ENCODE data around the gene RAP2C.

RAP2C gene

DNA sequence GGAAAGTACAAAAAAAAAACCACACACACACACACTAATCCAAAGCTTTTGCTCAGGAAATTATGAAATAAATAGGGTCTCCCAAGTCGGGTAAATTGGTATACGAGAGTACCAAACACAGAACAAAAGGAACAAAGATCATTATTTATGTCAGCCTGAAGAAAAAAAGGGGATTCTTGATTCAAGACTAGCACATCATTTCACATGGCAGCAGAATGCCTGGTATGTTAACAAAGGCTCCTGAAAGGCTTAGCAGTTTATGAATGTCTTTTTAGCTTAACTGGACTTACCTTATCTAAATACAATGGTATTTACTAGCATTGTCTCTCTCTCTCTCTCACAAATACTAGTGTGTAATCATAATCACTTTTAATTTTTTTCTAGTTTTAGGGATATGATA lies 11.3 kb downstream of the RAP2C start:
- no peak overlapping the region for H3K4me3 ChIP-seq (replicated peaks; ENCODE audit: low read depth, low read length)
- no peak for DNase-seq (ENCODE audit: extremely low read depth, low read depth)
- TF ChIP-seq, protein P1, sequence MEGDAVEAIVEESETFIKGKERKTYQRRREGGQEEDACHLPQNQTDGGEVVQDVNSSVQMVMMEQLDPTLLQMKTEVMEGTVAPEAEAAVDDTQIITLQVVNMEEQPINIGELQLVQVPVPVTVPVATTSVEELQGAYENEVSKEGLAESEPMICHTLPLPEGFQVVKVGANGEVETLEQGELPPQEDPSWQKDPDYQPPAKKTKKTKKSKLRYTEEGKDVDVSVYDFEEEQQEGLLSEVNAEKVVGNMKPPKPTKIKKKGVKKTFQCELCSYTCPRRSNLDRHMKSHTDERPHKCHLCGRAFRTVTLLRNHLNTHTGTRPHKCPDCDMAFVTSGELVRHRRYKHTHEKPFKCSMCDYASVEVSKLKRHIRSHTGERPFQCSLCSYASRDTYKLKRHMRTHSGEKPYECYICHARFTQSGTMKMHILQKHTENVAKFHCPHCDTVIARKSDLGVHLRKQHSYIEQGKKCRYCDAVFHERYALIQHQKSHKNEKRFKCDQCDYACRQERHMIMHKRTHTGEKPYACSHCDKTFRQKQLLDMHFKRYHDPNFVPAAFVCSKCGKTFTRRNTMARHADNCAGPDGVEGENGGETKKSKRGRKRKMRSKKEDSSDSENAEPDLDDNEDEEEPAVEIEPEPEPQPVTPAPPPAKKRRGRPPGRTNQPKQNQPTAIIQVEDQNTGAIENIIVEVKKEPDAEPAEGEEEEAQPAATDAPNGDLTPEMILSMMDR (IDR thresholded peaks at IDR 0.05; ENCODE audit: low read depth, low read length, missing control alignments), result no peak

DNA sequence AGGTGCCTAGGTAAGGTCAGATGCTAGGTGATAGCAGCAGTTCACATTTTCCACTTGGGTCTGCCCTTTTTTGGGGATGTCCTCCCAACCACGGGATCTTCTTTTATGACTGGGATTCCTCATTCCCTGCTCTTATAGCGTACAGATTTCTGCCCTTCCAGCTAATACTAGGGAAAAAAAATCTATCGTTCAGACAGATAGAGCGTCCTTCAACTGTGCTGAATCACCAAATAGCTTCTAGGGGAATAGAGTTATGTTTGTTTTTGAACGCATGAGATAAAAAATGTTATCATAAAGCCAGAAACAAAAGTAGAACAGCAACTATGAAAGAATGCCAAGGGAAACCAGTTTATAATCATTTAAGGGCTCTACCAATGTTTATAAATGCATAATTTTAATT lies 13.0 kb downstream of the RAP2C start:
- H3K4me3 ChIP-seq (replicated peaks; ENCODE audit: low read depth, low read length), result no peak overlapping the region
- no peak for DNase-seq (ENCODE audit: extremely low read depth, low read depth)
- TF ChIP-seq, protein P1 (IDR thresholded peaks at IDR 0.05; ENCODE audit: low read depth, low read length, missing control alignments), result no peak

DNA sequence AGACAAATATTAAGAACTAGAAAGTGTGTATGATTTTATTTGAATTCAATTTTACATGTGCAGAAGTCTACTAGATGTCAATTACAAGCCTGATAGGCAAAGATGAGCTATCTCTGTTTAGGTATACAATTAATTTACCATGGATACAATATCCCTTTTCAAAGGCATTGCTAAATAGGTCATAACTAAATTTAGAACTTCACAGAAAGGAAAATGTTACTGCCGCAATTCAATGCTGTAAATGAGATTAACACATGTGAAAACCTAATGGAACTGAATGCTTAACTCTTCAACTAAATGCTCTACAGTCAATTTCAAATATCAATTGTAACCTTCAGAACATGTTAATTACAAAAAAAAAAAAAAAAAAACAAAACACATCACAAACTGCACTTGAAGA lies 14.6 kb downstream of the RAP2C start:
- H3K4me3 ChIP-seq (replicated peaks; ENCODE audit: low read depth, low read length), result no peak overlapping the region
- TF ChIP-seq, protein P1 (IDR thresholded peaks at IDR 0.05; ENCODE audit: low read depth, low read length, missing control alignments), result no peak

DNA sequence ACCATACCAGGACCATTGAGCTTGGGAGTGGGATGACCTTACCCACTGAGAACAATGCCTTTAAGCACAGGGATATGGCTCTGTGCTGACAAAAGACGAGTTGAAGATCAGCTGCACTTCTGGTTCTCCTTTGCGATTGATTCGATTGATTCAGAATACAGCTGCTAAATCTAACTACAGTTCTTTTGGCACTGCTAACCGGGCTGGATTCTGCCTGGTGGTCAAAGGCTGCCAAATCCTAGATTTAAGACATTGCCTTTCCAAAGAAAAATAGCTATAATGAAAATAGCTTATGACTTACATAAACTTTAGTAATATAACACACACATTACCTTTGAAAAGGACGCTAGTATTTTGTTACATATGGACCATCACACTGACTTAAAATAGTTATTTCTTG lies 18.3 kb downstream of the RAP2C start:
- H3K4me3 ChIP-seq (replicated peaks; ENCODE audit: low read depth, low read length), result no peak overlapping the region
- DNase-seq (ENCODE audit: extremely low read depth, low read depth), result no peak
- TF ChIP-seq, protein P1 (IDR thresholded peaks at IDR 0.05; ENCODE audit: low read depth, low read length, missing control alignments), result no peak

More for the DNA sequence above, 14.6 kb downstream of the RAP2C start:
- no peak for DNase-seq (ENCODE audit: extremely low read depth, low read depth)

DNA sequence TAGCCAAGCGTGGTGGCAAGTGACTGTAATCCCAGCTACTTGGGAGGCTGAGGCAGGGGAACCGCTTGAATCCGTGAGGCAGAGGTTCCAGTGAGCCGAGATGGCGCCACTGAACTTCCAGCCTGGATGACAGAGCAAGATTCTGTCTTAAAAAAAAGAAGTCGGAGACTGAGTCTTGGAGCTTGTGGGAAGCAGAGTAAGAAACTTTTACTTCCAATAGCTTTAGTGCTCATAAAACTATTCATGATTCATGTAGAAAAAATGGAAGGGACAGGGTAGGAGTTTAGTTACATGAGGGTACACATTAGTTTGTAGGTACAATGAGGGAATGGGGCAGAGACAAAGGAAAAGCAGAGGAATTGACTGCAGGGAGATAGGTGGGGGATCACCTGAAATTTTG lies 19.3 kb downstream of the RAP2C start:
- TF ChIP-seq, protein P1 (IDR thresholded peaks at IDR 0.05; ENCODE audit: low read depth, low read length, missing control alignments), result no peak
- no peak for DNase-seq (ENCODE audit: extremely low read depth, low read depth)
- no peak overlapping the region for H3K4me3 ChIP-seq (replicated peaks; ENCODE audit: low read depth, low read length)

DNA sequence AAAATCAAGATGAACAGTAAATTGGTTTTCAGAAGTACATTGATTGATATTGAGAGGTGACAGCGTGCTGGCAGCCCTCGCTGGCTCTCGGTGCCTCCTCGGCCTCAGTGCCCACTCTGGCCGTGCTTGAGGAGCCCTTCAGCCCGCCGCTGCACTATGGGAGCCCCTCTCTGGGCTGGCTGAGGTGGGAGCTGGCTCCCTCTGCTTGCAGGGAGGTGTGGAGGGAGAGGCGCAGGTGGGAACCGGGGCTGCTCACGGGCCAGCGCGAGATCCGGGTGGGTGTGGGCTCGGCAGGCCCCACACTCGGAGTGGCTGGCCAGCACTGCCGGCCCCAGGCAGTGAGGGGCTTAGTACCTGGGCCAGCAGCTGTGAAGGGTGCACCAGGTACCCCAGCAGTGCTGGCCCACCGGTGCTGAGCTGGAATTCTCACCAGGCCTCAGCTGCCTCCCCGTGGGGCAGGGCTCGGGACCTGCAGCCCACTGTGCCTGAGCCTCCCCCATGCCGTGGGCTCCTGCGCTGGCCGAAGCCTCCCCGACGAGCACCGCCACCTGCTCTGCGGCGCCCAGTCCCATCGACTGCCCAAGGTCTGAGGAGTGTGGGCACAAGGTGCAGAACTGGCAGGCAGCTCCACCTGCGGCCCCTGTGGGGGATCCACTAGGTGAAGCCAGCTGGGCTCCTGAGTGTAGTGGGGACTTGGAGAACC lies 25.2 kb downstream of the RAP2C start:
- no peak overlapping the region for H3K4me3 ChIP-seq (replicated peaks; ENCODE audit: low read depth, low read length)
- TF ChIP-seq, protein P1 (IDR thresholded peaks at IDR 0.05; ENCODE audit: low read depth, low read length, missing control alignments), result no peak
- DNase-seq (ENCODE audit: extremely low read depth, low read depth), result no peak

DNA sequence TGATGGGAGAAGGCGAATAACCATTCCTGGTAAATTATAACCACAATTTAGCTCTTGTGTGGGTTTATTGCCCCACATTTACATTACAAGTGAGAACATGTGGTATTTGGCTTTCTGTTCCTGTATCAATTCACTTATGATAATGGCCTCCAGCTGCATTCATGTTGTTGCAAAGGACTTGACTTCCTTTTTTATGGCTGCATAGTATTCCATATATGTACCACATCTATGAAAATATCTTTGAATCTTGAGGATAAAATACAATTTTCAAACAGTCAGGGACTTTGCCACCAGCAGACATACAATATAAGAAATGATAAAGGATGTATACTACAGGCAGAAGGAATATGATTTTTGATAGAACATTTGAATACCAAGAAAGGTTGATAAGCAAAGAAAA lies 27.3 kb downstream of the RAP2C start:
- DNase-seq (ENCODE audit: extremely low read depth, low read depth), result no peak
- TF ChIP-seq, protein P1 (IDR thresholded peaks at IDR 0.05; ENCODE audit: low read depth, low read length, missing control alignments), result no peak
- H3K4me3 ChIP-seq (replicated peaks; ENCODE audit: low read depth, low read length), result no peak overlapping the region

Data from HFF-Myc (cell line).